ENCODE measurements around the gene FAM120C.

DNA sequence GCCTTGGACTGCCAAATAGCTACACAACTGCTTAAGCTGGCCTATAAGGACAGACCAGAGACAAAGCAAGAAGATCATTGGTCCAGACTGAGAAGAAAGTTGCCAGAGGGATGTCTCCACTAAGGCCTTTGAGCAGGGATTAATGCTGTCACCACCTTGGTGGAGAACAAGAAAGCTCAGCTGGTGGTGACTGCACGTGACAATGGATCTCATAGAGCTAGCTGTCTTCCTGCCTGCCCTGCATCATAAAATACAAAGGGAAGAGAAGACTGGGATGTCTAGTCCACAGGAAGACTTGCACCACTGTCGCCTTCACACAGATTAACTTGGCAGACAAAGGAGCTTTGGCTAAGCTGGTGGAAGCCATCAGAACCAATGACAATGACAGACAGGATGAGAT, 40.5 kb upstream of the FAM120C start:
- TF ChIP-seq, protein P1, sequence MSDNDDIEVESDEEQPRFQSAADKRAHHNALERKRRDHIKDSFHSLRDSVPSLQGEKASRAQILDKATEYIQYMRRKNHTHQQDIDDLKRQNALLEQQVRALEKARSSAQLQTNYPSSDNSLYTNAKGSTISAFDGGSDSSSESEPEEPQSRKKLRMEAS (CRISPR knock-in tag; IDR thresholded peaks at IDR 0.05), result no peak
- TF ChIP-seq CREM (CRISPR knock-in tag; IDR thresholded peaks at IDR 0.05), result no peak
- TF ChIP-seq ZBTB21 (CRISPR knock-in tag; IDR thresholded peaks at IDR 0.05; ENCODE audit: borderline replicate concordance), result no peak
